ENCODE results near the gene PRM1.
A peak's percentile ranks its signal among the peaks of the same experiment; 100 is the strongest.
"Not testable (repeated sequence)": the region's sequence is repeated elsewhere in the genome, so short reads cannot be mapped to it uniquely, and the experiment has no call there.

PRM1 gene

DNA sequence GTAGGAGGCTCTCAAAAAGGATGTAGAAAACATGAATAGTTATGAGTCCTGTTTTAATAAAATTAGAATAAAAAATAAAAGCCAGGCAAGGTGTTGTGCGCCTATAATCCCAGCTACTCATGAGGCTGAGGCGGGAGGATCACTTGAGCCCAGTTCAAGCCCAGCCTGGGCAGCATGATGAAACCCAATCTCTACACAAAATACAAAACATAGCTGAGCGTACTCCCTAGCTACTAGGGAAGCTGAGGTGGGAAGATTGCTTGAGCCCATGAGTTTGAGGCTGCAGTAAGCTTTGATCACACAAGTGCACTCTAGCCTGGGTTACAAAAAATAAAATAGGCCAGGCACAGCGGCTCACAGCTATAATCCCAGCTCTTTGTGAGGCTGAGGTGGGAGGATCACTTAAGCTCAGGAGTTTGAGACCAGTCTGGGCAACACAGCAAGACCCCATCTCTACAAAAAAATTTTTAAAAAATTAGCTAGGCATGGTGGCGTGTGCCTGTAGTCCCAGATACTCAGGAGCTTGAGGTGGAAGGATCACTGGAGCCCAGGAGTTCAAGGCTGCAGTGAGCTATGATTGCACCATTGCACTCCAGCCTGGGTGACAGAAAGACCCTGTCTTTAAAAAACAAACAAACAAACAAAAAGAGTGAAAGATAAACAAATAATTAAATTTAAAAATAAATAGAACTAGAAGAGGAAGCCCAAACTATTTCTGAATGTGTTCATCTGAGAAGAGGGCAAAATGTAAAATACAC lies 17.2 kb upstream of the PRM1 start:
- DNase-seq (ENCODE audit: low spot score) (no peak), FAIRE-seq (no peak)

- FAIRE-seq: no peak
- peak; percentile 37 for DNase-seq (ENCODE audit: low spot score)
Observed at GRCh38 chr16:11297492-11298142, 16.5 kb upstream of the PRM1 start.

- DNase-seq (ENCODE audit: low spot score): no peak
- FAIRE-seq: no peak
Observed at GRCh38 chr16:11296706-11297491, 15.8 kb upstream of the PRM1 start.

- no peak for DNase-seq (ENCODE audit: low spot score)
- no peak for FAIRE-seq
Observed at GRCh38 chr16:11296351-11296705, 15.2 kb upstream of the PRM1 start.

DNA sequence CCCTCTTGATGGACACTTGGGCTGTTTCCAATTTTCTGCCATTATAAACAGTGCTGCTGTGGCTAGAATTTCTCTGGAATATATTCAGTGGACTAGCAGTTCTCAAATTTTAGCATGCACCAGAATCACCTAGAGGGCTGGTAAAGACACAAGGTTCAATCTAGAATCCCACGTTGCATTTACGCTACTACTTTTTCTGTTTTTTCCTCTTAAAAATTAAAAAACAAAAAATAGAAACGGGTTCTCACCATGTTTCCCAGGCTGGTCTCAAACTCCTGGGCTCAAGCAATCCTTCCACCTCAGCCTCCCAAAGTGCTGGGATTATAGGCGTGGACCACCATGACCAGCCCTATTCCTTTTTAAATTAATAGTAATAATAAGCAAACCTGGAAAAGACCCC lies 14.5 kb upstream of the PRM1 start:
- no peak for FAIRE-seq
- DNase-seq (ENCODE audit: low spot score): no peak

DNA sequence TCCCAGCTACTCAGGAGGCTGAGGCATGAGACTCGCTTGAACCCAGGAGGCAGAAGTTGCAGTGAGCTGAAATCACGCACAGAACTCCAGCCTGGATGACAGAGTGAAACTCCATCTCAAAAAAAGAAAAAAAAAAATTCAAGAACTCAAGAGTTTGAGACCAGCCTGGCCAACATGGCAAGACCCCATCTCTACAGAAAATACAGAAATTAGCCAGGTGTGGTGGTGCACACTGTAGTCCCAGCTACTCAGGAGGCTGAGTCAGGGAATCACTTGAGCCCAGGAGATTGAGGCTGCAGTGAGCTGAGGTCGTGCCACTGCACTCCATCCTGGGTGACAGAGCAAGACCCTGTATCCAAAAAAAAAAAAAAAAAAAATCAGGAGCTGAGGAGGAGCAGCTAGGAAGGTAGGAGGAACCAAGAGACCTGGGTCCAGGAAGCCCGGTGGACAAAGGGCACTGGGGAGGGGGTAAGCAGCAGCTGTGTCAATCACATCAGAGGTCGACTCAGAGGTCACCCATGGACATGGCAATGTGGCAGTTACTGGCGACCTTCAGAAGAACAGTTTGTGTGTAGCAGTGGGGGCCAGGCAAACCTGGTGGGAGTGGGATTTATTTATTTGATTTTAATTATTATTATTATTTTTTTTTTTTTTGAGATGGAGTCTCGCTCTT lies 11.1 kb upstream of the PRM1 start:
- FAIRE-seq: no peak
- DNase-seq (ENCODE audit: low spot score): no peak

DNA sequence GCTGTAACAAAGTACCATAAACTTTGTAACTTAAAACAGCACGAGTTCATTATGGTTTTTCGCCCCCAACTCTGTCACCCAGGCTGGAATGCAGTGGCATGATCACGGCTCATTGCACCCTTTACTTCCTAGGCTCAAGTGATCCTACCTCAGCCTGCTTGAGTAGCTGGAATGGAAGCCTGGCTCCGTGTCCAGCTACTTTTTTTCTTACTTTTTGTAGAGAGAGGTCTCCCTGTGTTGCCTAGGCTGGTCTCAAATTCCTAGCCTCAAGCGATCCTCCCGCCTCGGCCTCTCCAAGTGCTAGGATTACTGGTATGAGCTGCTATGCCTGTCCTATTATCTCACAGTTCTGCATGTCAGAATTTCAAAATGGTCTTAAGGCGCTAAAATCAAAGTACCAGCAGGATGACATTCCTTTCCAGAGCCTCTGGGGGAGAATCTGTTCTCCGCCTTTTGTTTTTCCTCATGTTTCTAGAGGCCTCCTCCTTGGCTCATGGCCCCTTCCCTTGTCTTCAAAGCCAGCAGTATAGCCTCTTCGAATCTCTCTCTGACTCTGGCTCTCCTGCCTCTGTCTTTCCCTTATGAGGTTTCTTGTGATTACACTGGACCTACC lies 10.1 kb upstream of the PRM1 start:
- DNase-seq (ENCODE audit: low spot score) (no peak), FAIRE-seq (no peak)

DNA sequence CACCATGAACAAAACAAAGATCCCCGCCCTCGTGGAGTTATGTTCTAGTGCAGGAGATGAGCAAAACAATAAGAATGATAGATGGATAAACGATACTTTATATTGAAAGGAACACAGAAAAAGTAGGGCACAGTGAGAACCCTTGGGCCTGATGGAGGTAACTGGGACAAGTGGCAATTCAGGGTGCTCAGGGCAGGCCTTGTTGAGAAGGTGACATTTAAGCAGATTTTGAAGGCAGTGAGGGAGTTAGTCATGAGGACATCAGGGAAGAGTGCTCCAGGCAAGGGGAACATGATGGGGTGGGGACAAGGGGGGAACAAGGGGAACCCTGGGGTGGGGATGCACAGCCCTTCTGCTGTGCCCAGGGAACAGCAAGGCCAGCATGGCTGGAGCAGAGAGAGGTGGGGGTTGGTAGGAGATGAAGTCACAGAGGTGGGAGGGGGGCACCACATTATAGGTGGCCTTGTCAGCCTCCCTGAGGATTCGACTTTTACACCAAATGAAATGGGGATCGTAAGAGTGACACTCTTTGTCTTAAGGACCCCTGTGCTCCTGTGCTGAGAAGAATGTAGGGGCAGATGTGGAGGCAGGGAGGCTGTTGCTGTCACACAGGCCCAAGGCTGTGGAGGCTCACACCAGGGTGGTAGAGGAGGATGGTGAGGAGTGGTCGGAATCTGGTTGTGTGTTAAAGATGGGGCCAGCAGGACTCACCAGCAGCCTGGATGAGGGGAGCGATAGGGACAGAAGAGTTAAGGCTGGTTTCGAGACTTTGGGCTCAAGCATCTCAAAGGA lies 9.2 kb upstream of the PRM1 start:
- FAIRE-seq: no peak

DNA sequence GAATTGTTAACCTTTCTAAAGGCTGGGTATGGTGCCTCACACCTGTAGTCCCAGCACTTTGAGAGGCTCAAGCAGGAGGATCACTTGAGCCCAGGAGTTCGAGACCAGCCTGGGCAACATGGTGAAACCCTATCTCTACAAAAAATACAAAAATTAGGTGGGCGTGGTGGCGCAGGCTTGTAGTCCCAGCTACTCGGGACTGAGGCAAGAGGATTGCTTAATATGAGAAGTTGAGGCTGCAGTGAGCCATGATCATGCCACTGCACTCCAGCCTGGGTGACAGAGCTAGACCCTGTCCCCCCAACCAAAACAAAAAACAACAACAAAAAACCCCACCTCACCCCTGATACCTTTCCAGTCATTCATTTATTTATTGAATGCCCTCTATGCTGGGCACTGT lies 8.6 kb upstream of the PRM1 start:
- DNase-seq (ENCODE audit: low spot score); FAIRE-seq: not testable (repeated sequence)

More for the DNA sequence above, 9.2 kb upstream of the PRM1 start:
- DNase-seq (ENCODE audit: low spot score): no peak

- no peak for FAIRE-seq
- no peak for DNase-seq (ENCODE audit: low spot score)
Observed at GRCh38 chr16:11289202-11289601, 8.1 kb upstream of the PRM1 start.

GRCh38 chr16:11285842-11286241 lies 4.7 kb upstream of the PRM1 start:
- FAIRE-seq: no peak
- no peak for DNase-seq (ENCODE audit: low spot score)

GRCh38 chr16:11283820-11284248 lies 2.7 kb upstream of the PRM1 start:
- no peak for DNase-seq (ENCODE audit: low spot score)
- no peak for FAIRE-seq

DNA sequence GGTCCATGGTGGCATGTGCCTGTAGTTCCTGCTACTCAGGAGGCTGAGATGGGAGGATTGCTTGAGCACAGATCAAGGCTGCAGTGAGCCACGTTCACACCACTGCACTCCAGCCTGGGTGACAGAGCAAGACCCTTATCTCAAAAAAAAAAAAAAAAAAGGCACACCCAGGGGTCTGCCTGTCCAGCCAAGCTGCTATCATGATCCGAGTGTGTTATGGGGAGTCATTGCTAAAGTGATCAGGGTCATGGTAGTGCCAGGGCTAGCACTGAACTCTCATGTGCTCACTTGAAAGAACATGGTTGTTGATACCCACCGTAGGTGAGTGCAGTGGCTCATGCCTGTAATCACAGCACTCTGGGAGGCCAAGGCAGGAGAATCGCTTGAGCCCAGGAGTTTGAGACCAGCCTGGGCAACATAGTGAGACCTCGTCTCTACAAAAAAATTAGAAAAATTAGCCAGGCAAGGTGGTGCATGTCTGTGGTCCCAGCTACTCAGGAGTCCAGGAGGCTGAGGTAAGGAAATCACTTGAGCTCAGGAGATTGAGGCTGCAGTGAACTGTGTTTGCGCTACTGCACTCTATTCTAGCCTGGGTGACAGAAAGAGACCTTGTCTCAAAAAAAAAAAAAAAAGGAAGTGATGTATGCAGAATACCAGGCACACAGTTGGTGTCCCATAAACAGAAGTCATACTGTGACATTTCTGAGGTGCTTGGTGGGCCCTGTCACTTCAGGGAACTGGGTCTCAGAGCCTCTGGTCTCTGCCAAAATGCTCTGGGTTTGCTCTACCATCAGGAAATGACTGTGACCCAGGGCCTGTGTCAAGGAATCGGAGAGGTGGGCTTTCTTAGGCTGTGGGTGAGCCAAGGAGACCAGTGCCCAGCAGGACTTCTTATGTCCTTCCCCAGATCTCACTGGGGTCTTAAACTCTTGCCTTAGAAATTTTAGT lies 2.2 kb downstream of the PRM1 start:
- FAIRE-seq (no peak), DNase-seq (ENCODE audit: low spot score) (no peak)

DNA sequence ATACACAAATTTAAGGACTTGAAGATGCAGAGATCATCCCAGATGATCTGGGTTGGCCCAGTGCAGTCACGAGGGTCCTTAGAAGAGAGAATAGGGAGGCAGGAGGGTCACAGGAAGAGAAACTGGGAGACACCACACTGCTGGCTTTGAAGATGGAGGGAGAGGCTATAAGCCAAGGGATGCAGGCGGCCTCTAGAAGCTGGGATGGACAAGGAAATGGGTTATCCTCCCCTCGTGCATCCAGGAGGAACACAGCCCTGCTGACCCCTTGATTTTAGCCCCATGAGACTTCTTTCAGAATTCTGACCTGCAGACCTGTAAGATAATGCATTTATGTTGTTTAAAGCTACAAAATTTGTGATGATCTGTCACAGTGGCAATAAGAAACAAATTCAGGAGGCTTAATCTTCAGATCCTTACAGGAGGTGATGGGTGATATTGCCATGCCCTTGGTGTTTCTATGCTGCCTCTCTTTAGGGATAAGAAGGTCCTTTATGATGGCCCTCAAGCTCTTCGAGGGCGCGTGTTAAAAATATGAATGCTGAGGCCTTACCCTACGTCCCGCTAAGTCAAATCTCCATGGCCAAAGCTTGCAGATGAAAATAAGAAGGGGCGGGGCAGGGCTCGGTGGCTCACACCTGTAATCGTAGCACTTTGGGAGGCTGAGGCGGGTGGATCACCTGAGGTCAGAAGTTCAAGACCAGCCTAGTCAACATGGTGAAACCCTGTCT lies 3.4 kb downstream of the PRM1 start:
- DNase-seq (ENCODE audit: low spot score): no peak
- FAIRE-seq: no peak

DNA sequence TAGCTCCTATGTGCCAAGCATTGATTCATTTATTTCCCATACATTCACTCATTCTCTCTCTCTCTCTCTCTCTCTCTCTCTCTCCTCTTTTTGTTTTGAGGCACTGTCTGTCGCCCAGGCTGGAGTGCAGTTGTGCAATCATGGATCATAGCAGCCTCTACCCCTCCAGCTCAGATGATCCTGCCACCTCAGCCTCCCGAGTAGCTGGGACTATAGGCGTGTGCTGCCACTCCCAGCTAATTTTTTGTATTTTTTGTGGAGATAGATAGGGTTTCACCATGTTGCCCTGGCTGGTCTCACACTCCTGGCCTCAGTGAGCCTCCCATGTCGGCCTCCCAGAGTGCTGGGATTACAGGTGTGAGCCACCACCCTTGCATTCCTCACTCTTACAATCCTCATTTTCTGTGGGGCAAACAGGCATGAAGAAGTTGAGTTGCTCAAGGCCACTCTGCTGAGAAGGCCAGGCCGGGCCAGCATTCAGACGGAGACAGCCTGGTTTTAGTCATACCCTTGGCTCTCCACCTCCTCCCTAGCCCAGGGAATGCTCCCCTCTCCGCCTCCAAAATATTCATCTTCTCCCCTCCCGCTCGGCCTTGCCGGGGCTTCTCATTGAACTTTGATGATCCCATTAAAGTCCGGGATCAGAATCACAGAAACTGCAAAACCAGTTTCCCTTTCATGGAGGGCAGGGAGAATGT lies 4.1 kb downstream of the PRM1 start:
- FAIRE-seq: no peak

GRCh38 chr16:11276143-11276895 lies 4.8 kb downstream of the PRM1 start, which contains the start of gene PRM2:
PRM2 (minus strand) TSS chr16:11276480; CDS start chr16:11276370, 110 bp downstream.
- no peak for FAIRE-seq
- no peak for DNase-seq (ENCODE audit: low spot score)

More for the DNA sequence above, 4.1 kb downstream of the PRM1 start:
- no peak for DNase-seq (ENCODE audit: low spot score)

DNA sequence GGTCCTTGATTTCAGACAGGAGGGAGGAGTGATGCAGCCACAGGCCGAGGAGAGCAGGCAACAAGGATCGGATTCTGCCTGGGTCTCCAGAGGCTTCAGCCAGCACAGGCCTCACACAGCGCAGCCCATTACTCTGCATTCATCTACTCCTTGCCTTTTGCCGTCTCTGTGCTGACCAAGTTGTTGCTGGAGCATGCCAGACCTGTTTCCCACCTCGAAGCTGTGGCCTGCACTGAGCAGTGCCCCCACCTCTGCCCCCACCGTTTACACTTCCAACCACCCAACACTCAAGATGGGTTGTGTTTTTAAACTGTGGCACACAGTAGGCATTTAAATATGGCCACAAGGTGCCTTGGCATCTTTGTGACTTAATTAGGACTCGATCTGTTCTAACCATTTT lies 6.2 kb downstream of the PRM1 start:
- DNase-seq (ENCODE audit: low spot score): no peak
- no peak for FAIRE-seq
